Measurements from ENCODE around the gene PLD3.

Gene PLD3

DNA sequence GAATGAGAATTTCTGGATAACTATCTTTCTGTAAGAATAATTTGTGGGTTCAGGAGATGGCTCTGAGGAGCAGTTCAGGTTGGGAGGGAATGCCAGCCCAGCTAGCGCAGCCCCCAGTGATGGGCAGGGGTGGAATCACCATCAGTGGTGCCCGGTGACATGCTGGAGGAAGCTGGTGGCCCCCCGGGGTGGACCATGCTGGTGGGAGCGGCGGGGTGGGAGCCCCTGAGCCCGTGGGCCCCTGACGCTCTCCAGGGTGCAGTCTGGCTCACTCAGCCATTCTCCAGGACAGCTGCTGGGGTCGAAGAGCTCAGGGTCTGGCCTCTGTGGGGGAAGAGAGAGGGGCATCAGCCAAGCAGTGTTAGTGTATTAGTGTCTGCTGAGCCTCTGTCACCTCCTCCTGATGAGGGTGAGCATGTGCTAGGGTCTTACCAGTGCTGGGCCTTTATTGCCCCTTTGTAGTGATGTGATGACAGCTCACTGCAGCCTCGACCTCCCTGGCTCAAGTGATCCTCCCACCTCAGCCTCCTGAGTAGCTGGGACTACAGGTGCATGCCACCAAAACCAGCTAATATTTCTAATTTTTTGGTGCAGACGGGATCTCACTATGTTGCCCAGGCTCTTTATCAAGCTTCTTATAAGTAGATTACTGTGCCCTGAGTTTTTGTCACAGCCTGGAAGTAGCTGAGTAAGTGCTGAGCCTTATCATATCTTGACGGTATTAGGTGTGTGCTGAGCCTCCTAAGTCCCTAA lies 31.1 kb downstream of the PLD3 start:
- TF ChIP-seq POLR2AphosphoS5 (IDR thresholded peaks at IDR 0.05; ENCODE audit: low read depth), result no peak
- no peak for TF ChIP-seq SPI1 (IDR thresholded peaks at IDR 0.05; ENCODE audit: borderline replicate concordance, low read depth)
- TF ChIP-seq GABPA (IDR thresholded peaks at IDR 0.05; ENCODE audit: low read depth), result no peak
- TF ChIP-seq, protein P1, sequence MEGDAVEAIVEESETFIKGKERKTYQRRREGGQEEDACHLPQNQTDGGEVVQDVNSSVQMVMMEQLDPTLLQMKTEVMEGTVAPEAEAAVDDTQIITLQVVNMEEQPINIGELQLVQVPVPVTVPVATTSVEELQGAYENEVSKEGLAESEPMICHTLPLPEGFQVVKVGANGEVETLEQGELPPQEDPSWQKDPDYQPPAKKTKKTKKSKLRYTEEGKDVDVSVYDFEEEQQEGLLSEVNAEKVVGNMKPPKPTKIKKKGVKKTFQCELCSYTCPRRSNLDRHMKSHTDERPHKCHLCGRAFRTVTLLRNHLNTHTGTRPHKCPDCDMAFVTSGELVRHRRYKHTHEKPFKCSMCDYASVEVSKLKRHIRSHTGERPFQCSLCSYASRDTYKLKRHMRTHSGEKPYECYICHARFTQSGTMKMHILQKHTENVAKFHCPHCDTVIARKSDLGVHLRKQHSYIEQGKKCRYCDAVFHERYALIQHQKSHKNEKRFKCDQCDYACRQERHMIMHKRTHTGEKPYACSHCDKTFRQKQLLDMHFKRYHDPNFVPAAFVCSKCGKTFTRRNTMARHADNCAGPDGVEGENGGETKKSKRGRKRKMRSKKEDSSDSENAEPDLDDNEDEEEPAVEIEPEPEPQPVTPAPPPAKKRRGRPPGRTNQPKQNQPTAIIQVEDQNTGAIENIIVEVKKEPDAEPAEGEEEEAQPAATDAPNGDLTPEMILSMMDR (IDR thresholded peaks at IDR 0.05; ENCODE audit: insufficient read depth, low read length), result no peak
- TF ChIP-seq, protein P2, sequence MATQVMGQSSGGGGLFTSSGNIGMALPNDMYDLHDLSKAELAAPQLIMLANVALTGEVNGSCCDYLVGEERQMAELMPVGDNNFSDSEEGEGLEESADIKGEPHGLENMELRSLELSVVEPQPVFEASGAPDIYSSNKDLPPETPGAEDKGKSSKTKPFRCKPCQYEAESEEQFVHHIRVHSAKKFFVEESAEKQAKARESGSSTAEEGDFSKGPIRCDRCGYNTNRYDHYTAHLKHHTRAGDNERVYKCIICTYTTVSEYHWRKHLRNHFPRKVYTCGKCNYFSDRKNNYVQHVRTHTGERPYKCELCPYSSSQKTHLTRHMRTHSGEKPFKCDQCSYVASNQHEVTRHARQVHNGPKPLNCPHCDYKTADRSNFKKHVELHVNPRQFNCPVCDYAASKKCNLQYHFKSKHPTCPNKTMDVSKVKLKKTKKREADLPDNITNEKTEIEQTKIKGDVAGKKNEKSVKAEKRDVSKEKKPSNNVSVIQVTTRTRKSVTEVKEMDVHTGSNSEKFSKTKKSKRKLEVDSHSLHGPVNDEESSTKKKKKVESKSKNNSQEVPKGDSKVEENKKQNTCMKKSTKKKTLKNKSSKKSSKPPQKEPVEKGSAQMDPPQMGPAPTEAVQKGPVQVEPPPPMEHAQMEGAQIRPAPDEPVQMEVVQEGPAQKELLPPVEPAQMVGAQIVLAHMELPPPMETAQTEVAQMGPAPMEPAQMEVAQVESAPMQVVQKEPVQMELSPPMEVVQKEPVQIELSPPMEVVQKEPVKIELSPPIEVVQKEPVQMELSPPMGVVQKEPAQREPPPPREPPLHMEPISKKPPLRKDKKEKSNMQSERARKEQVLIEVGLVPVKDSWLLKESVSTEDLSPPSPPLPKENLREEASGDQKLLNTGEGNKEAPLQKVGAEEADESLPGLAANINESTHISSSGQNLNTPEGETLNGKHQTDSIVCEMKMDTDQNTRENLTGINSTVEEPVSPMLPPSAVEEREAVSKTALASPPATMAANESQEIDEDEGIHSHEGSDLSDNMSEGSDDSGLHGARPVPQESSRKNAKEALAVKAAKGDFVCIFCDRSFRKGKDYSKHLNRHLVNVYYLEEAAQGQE (IDR thresholded peaks at IDR 0.05; ENCODE audit: insufficient replicate concordance, low read depth), result no peak
- Histone ChIP-seq H3K27ac (replicated peaks) (no peak overlapping the region), H3K27me3 (ENCODE audit: insufficient read depth, poor library complexity, severe bottlenecking) (no peaks in the 10 kb centered on the region), H3K4me3 (replicated peaks; ENCODE audit: insufficient read depth, low read length) (no peak overlapping the region)
- no peak for DNase-seq (ENCODE audit: low read depth in 1 of 2, low spot score in 1 of 2)

DNA sequence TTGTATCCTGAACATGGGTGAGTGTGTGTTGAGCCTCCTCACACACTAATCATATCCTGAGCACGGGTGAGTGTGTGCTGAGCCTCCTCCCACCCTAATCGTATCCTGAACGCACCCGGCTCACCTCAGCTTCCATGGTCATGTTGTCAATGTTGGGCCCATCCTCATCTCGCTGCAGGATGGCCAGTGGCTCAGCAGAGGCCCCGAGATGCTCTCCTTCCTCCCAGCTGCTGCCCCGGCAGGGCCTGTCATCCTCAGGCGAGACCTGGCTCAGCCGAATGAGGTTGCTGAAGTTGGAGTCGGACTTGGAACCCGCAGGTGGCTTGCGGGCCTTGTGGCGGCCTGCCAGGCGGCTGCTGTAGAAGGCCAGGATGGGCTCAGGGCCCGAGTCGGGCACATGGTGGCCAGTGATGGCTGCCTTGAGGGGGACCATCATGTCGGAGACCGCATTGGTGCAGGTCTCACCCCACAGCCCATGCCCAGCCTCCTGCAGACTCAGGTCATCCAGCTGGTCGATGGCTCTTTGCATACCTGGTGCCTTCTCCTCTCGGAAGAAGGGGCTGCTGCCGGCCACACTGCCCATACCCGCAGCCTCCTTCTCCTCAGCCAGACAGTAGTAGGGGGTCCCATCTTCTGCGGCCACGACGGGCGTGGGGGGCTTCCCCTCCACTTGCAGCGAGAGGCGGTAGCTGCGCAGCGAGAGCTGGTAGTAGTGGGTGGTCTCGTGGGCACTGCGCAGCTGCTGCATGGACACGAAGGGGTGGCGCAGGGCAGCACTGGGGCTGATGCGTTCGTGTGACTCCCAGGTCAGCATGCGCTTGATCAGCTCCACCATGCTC lies 31.9 kb downstream of the PLD3 start:
- no peak for DNase-seq (ENCODE audit: low read depth in 1 of 2, low spot score in 1 of 2)
- Histone ChIP-seq H3K27me3 (ENCODE audit: insufficient read depth, poor library complexity, severe bottlenecking) (no peaks in the 10 kb centered on the region), H3K27ac (replicated peaks) (no peak overlapping the region), H3K4me3 (replicated peaks; ENCODE audit: insufficient read depth, low read length) (no peak overlapping the region)
- TF ChIP-seq, protein P1 (IDR thresholded peaks at IDR 0.05; ENCODE audit: insufficient read depth, low read length), result no peak
- TF ChIP-seq GABPA (IDR thresholded peaks at IDR 0.05; ENCODE audit: low read depth) (no peak), SPI1 (IDR thresholded peaks at IDR 0.05; ENCODE audit: borderline replicate concordance, low read depth) (no peak), POLR2AphosphoS5 (IDR thresholded peaks at IDR 0.05; ENCODE audit: low read depth) (no peak)
- TF ChIP-seq, protein P2 (IDR thresholded peaks at IDR 0.05; ENCODE audit: insufficient replicate concordance, low read depth), result no peak

DNA sequence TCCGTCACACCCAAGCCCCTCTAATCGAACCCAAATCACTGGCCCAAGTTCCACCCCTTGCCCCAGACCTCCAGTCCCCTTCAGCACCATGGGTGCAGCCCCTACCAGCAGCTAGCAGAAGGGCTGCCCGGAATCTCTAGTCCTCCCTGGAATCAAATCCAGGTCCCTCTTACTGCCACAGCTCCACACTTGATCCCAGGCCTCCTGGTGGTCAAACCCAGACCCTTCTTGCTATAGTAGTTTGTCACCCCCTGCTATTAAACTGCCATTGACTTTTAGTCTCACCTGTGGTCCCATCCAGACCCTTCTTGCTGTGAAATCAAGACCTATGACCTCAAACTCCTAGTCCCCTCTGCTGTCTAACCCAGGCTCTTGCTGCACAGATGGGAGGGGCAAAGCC lies 32.8 kb downstream of the PLD3 start:
- TF ChIP-seq POLR2AphosphoS5 (IDR thresholded peaks at IDR 0.05; ENCODE audit: low read depth) (no peak), GABPA (IDR thresholded peaks at IDR 0.05; ENCODE audit: low read depth) (no peak), SPI1 (IDR thresholded peaks at IDR 0.05; ENCODE audit: borderline replicate concordance, low read depth) (no peak)
- TF ChIP-seq, protein P2 (IDR thresholded peaks at IDR 0.05; ENCODE audit: insufficient replicate concordance, low read depth), result no peak
- TF ChIP-seq, protein P1 (IDR thresholded peaks at IDR 0.05; ENCODE audit: insufficient read depth, low read length), result no peak
- no peak overlapping the region for H3K4me3 ChIP-seq (replicated peaks; ENCODE audit: insufficient read depth, low read length)
- H3K27ac ChIP-seq (replicated peaks), result no peak overlapping the region
- no peak for DNase-seq (ENCODE audit: low read depth in 1 of 2, low spot score in 1 of 2)
- H3K27me3 ChIP-seq (ENCODE audit: insufficient read depth, poor library complexity, severe bottlenecking), result no peaks in the 10 kb centered on the region

Data from HL-60 (cell line).